NT2/D1 (cell line): ENCODE measurements around the gene GRM5.
"Not testable (repeated sequence)": the region's sequence is repeated elsewhere in the genome, so short reads cannot be mapped to it uniquely, and the experiment has no call there.

Experiments
- SUZ12 ChIP-seq: IDR thresholded peaks from 2 replicates; pipeline ENCODE4 v1.6.1; 2011; ENCODE audit not compliant: insufficient read length, insufficient read depth; ENCODE audit errors: extremely low read depth
- YY1 ChIP-seq: IDR thresholded peaks from 2 replicates; pipeline ENCODE4 v1.6.1; 2011; ENCODE audit not compliant: insufficient read length, insufficient read depth
- ZNF274 ChIP-seq: IDR thresholded peaks from 2 replicates; pipeline ENCODE4 v1.6.1; 2011; ENCODE audit warnings: mild to moderate bottlenecking, low read depth, low read length

DNA sequence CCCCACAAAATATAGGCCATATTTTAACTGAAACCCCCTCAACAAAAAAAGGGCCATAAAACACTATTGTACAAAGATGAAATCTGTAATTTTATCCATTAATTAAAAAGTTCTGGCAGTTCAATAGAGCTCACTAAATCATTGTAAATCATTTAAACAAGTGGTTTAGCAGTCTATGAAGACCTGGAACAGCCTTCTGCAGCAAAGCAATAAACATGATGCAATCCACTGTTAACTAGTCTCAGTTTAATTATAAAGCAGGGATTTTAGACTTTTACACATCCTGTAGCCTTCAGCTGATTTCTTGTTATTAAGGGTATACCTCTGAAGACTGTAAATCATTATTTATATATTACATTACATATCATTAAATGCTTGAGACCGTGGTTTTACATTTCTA lies 8.4 kb downstream of the GRM5 start:
- TF ChIP-seq SUZ12, YY1, ZNF274: not testable (repeated sequence)
